ENCODE results near the gene WHRN. TPM values are rescaled to one million over a fixed set of nuclear protein-coding genes. Genes with fewer than 3 reads are reported as not detected.

WHRN gene
- total RNA-seq, 1 experiment from 2014 or later = 9.4 TPM

GRCh38 chr9:114551750-114552685, 46.7 kb upstream of the WHRN start:
- peak; percentile 97 for DNase-seq (ENCODE audit: unreplicated experiment)
- no peak for TF ChIP-seq CTCF (IDR thresholded peaks at IDR 0.05; ENCODE audit: unreplicated experiment)
- TSS peak; percentile 96 for BruUV-seq (replicated peaks)
- ChIA-PET CTCF (interaction anchor here (0.8 to 5.1 kb wide), 7 partner anchors 9 to 146 kb away, joined by 3 to 25 read pairs (median 4); no protein-coding TSS in a partner anchor), POLR2A (interaction anchor here (0.6 to 2.5 kb wide), 9 partner anchors 9 to 101 kb away, joined by 3 to 28 read pairs (median 3); partner anchors contain the start of gene ATP6V1G1)
- Mint-ChIP-seq H3K4me1 (ENCODE audit: insufficient read depth, unreplicated experiment) (peaks cover 18% of the 10 kb centered on the region), H3K9me3 (ENCODE audit: unreplicated experiment) (no peaks in the 10 kb centered on the region), H3K4me3 (ENCODE audit: unreplicated experiment) (no peak overlapping the region), H3K27me3 (ENCODE audit: insufficient read depth, unreplicated experiment) (peaks cover 8% of the 10 kb centered on the region), H3K36me3 (ENCODE audit: insufficient read depth, unreplicated experiment) (no peaks in the 10 kb centered on the region), H3K27ac (ENCODE audit: low read depth, unreplicated experiment) (peak overlapping the region; percentile 91)
- intact Hi-C loops (cut with micrococcal nuclease) = loop anchor here (1.0 to 2.0 kb wide), 2 partner anchors 35 to 65 kb away; partner anchors contain the start of gene ATP6V1G1

- ChIA-PET POLR2A (interaction anchor here (0.7 to 2.5 kb wide), 2 partner anchors 38 to 424 kb away, joined by 3 to 28 read pairs; partner anchors contain the start of gene ATP6V1G1), CTCF (interaction anchor here (0.9 to 5.1 kb wide), 7 partner anchors 10 to 104 kb away, joined by 3 to 25 read pairs (median 6); no protein-coding TSS in a partner anchor)
- DNase-seq (ENCODE audit: unreplicated experiment) = no peak
- H3K36me3 Mint-ChIP-seq (ENCODE audit: insufficient read depth, unreplicated experiment) = no peaks in the 10 kb centered on the region
- H3K4me3 Mint-ChIP-seq (ENCODE audit: unreplicated experiment) = no peak overlapping the region
- intact Hi-C loops (cut with micrococcal nuclease) = no loop called here
- TF ChIP-seq CTCF (IDR thresholded peaks at IDR 0.05; ENCODE audit: unreplicated experiment) = no peak
- H3K27ac Mint-ChIP-seq (ENCODE audit: low read depth, unreplicated experiment) = no peak overlapping the region
- BruUV-seq (replicated peaks) = no TSS peak
- peaks cover 22% of the 10 kb centered on the region for H3K27me3 Mint-ChIP-seq (ENCODE audit: insufficient read depth, unreplicated experiment)
- no peaks in the 10 kb centered on the region for H3K9me3 Mint-ChIP-seq (ENCODE audit: unreplicated experiment)
- peaks cover 18% of the 10 kb centered on the region for H3K4me1 Mint-ChIP-seq (ENCODE audit: insufficient read depth, unreplicated experiment)
These were observed 44.5 kb upstream of the WHRN start for GRCh38 chr9:114549697-114550330.

GRCh38 chr9:114546851-114547250, 41.6 kb upstream of the WHRN start:
- TF ChIP-seq CTCF (IDR thresholded peaks at IDR 0.05; ENCODE audit: unreplicated experiment) = no peak
- Mint-ChIP-seq H3K4me3 (ENCODE audit: unreplicated experiment) (no peak overlapping the region), H3K27ac (ENCODE audit: low read depth, unreplicated experiment) (no peak overlapping the region), H3K27me3 (ENCODE audit: insufficient read depth, unreplicated experiment) (peaks cover 22% of the 10 kb centered on the region), H3K9me3 (ENCODE audit: unreplicated experiment) (no peaks in the 10 kb centered on the region), H3K4me1 (ENCODE audit: insufficient read depth, unreplicated experiment) (peaks cover 10% of the 10 kb centered on the region), H3K36me3 (ENCODE audit: insufficient read depth, unreplicated experiment) (no peaks in the 10 kb centered on the region)
- intact Hi-C loops (cut with micrococcal nuclease) = no loop called here
- DNase-seq (ENCODE audit: unreplicated experiment) = no peak
- ChIA-PET POLR2A (interaction anchor here (0.9 kb wide), 1 partner anchor 41 kb away, joined by 3 read pairs; the partner anchor contains the start of gene ATP6V1G1), CTCF (interaction anchor here (2.6 kb wide), 1 partner anchor 106 kb away, joined by 8 read pairs; no protein-coding TSS in a partner anchor)
- no TSS peak for BruUV-seq (replicated peaks)

GRCh38 chr9:114545055-114545454, 39.8 kb upstream of the WHRN start:
- ChIA-PET POLR2A (interaction anchor here (1.2 kb wide), 1 partner anchor 42 kb away, joined by 4 read pairs; the partner anchor contains the start of gene ATP6V1G1), CTCF (interaction anchor here (1.1 kb wide), 1 partner anchor 108 kb away, joined by 5 read pairs; no protein-coding TSS in a partner anchor)
- DNase-seq (ENCODE audit: unreplicated experiment) = no peak
- no peak overlapping the region for H3K4me3 Mint-ChIP-seq (ENCODE audit: unreplicated experiment)
- peaks cover 4% of the 10 kb centered on the region for H3K4me1 Mint-ChIP-seq (ENCODE audit: insufficient read depth, unreplicated experiment)
- intact Hi-C loops (cut with micrococcal nuclease) = no loop called here
- no peaks in the 10 kb centered on the region for H3K9me3 Mint-ChIP-seq (ENCODE audit: unreplicated experiment)
- H3K27me3 Mint-ChIP-seq (ENCODE audit: insufficient read depth, unreplicated experiment) = peaks cover 22% of the 10 kb centered on the region
- TF ChIP-seq CTCF (IDR thresholded peaks at IDR 0.05; ENCODE audit: unreplicated experiment) = no peak
- no peak overlapping the region for H3K27ac Mint-ChIP-seq (ENCODE audit: low read depth, unreplicated experiment)
- no peaks in the 10 kb centered on the region for H3K36me3 Mint-ChIP-seq (ENCODE audit: insufficient read depth, unreplicated experiment)
- no TSS peak for BruUV-seq (replicated peaks)

Data from MCF 10A (cell line).